ENCODE data around the gene TNFSF10.

The TNFSF10 gene

GRCh38 chr3:172560026-172560425, 36.8 kb upstream of the TNFSF10 start:
- peaks cover 13% of the 10 kb centered on the region for H3K4me1 ChIP-seq (ENCODE audit: low read length)
- no peak overlapping the region for H3K4me3 ChIP-seq (ENCODE audit: low read length)
- no peak overlapping the region for H3K27ac ChIP-seq (ENCODE audit: low read length)
- H4K20me1 ChIP-seq (ENCODE audit: insufficient read depth, low read length): no peaks in the 10 kb centered on the region
- H3K36me3 ChIP-seq (replicated peaks; ENCODE audit: low read depth, low read length): no peaks in the 10 kb centered on the region
- no peak overlapping the region for H3K4me2 ChIP-seq (ENCODE audit: low read length)
- no peaks in the 10 kb centered on the region for H3K27me3 ChIP-seq (ENCODE audit: low read depth, low read length)
- no peak overlapping the region for H3K9ac ChIP-seq (ENCODE audit: low read length)
- no peaks in the 10 kb centered on the region for H3K79me2 ChIP-seq (ENCODE audit: low read length)
- TF ChIP-seq, protein P1, sequence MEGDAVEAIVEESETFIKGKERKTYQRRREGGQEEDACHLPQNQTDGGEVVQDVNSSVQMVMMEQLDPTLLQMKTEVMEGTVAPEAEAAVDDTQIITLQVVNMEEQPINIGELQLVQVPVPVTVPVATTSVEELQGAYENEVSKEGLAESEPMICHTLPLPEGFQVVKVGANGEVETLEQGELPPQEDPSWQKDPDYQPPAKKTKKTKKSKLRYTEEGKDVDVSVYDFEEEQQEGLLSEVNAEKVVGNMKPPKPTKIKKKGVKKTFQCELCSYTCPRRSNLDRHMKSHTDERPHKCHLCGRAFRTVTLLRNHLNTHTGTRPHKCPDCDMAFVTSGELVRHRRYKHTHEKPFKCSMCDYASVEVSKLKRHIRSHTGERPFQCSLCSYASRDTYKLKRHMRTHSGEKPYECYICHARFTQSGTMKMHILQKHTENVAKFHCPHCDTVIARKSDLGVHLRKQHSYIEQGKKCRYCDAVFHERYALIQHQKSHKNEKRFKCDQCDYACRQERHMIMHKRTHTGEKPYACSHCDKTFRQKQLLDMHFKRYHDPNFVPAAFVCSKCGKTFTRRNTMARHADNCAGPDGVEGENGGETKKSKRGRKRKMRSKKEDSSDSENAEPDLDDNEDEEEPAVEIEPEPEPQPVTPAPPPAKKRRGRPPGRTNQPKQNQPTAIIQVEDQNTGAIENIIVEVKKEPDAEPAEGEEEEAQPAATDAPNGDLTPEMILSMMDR (IDR thresholded peaks at IDR 0.05; ENCODE audit: low read depth, low read length): no peak
- TF ChIP-seq EZH2phosphoT487 (IDR thresholded peaks at IDR 0.05; ENCODE audit: low read depth): no peak
- no peaks in the 10 kb centered on the region for H3K9me3 ChIP-seq (ENCODE audit: insufficient read depth, low read length)
- H2AFZ ChIP-seq (ENCODE audit: low read depth, low read length): no peak overlapping the region

DNA sequence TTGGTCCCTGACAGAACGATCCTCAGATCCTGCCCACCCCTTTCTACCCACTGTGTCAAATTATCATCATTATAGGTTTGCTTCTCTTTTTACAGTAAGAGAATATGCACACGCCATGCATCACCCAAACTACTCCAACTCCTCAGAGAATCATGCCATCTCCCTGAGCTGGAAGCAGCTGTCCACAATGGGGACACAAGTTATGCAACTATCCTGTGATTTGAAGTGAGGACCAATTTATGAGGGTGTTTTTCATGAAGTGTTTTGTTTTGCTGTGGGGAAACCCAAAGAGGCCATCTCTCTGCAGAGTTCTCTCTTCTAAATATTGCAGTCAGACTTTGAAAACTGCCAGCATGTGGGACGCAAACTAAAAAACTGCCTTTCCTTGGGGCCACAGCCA, 35.8 kb upstream of the TNFSF10 start:
- Histone ChIP-seq H3K79me2 (ENCODE audit: low read length) (no peaks in the 10 kb centered on the region), H3K9ac (ENCODE audit: low read length) (no peak overlapping the region), H2AFZ (ENCODE audit: low read depth, low read length) (no peak overlapping the region), H3K4me1 (ENCODE audit: low read length) (peaks cover 13% of the 10 kb centered on the region), H3K36me3 (replicated peaks; ENCODE audit: low read depth, low read length) (no peaks in the 10 kb centered on the region), H3K4me2 (ENCODE audit: low read length) (no peak overlapping the region), H3K27ac (ENCODE audit: low read length) (no peak overlapping the region), H4K20me1 (ENCODE audit: insufficient read depth, low read length) (no peaks in the 10 kb centered on the region), H3K9me3 (ENCODE audit: insufficient read depth, low read length) (no peaks in the 10 kb centered on the region), H3K4me3 (ENCODE audit: low read length) (no peak overlapping the region), H3K27me3 (ENCODE audit: low read depth, low read length) (no peaks in the 10 kb centered on the region)
- TF ChIP-seq, protein P1 (IDR thresholded peaks at IDR 0.05; ENCODE audit: low read depth, low read length): no peak
- TF ChIP-seq EZH2phosphoT487 (IDR thresholded peaks at IDR 0.05; ENCODE audit: low read depth): no peak

- Histone ChIP-seq H3K36me3 (replicated peaks; ENCODE audit: low read depth, low read length) (no peaks in the 10 kb centered on the region), H3K4me2 (ENCODE audit: low read length) (no peak overlapping the region), H3K9ac (ENCODE audit: low read length) (no peak overlapping the region), H3K27ac (ENCODE audit: low read length) (no peak overlapping the region), H3K4me3 (ENCODE audit: low read length) (no peak overlapping the region), H4K20me1 (ENCODE audit: insufficient read depth, low read length) (no peaks in the 10 kb centered on the region), H3K4me1 (ENCODE audit: low read length) (peaks cover 8% of the 10 kb centered on the region), H3K79me2 (ENCODE audit: low read length) (no peaks in the 10 kb centered on the region), H3K9me3 (ENCODE audit: insufficient read depth, low read length) (no peaks in the 10 kb centered on the region), H2AFZ (ENCODE audit: low read depth, low read length) (no peak overlapping the region), H3K27me3 (ENCODE audit: low read depth, low read length) (no peaks in the 10 kb centered on the region)
- no peak for TF ChIP-seq EZH2phosphoT487 (IDR thresholded peaks at IDR 0.05; ENCODE audit: low read depth)
- TF ChIP-seq, protein P1 (IDR thresholded peaks at IDR 0.05; ENCODE audit: low read depth, low read length): no peak
Measured at GRCh38 chr3:172557515-172558220, 34.4 kb upstream of the TNFSF10 start.

DNA sequence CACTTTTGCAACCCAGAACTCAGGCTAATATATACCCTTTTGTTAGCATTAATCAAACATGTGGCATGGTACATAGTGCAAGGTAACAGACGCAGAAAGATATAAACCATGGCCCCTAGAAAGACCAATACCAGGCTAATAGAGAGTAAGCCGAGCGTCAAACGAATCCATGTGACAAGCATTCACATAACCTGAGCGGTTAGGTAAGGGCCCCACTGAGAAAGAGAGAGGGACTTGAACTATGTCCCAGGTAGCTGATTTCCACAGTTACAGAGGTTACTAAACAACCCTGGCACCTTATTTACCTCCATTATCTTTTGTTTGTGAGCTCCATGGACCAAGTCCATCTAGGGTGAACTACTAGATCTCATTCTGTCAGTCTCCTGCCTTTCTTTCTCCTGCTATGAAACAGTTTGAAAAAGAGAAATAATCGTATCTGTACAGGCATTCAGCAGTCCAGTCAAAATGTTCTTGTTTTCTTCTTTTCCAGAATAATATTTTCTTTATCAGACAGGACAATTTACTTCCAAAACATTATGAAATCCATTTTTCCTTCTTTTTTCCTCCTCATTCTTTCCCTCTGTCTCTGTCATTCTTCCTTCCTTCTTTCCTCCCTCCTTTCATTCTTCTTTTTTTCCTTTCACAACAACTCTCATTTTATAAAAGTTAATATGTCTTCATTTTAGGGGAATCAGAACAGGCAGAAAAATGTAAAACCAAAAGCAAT, 30.5 kb upstream of the TNFSF10 start:
- Histone ChIP-seq H3K36me3 (replicated peaks; ENCODE audit: low read depth, low read length) (no peaks in the 10 kb centered on the region), H3K79me2 (ENCODE audit: low read length) (no peaks in the 10 kb centered on the region), H3K27me3 (ENCODE audit: low read depth, low read length) (no peaks in the 10 kb centered on the region), H3K9me3 (ENCODE audit: insufficient read depth, low read length) (no peaks in the 10 kb centered on the region), H3K4me2 (ENCODE audit: low read length) (no peak overlapping the region), H3K27ac (ENCODE audit: low read length) (no peak overlapping the region), H3K4me3 (ENCODE audit: low read length) (no peak overlapping the region), H3K9ac (ENCODE audit: low read length) (no peak overlapping the region), H2AFZ (ENCODE audit: low read depth, low read length) (no peak overlapping the region), H3K4me1 (ENCODE audit: low read length) (no peaks in the 10 kb centered on the region), H4K20me1 (ENCODE audit: insufficient read depth, low read length) (no peaks in the 10 kb centered on the region)
- TF ChIP-seq EZH2phosphoT487 (IDR thresholded peaks at IDR 0.05; ENCODE audit: low read depth): no peak
- TF ChIP-seq, protein P1 (IDR thresholded peaks at IDR 0.05; ENCODE audit: low read depth, low read length): no peak
